Motor neuron (in vitro differentiated cells): ENCODE data around the gene ABCG1. TPM values are rescaled to one million over a fixed set of nuclear protein-coding genes. Genes with fewer than 3 reads are reported as not detected.
A peak's percentile ranks its signal among the peaks of the same experiment; 100 is the strongest.

ENCODE experiments used
- ATAC-seq, 8 experiments: fragments of 200-7000 bp; cut with Tn5 transposase; replicated peaks in 6 of 8; 2 replicates each; pipeline ENCODE4 v1.8.0; 2021; ENCODE audit warnings: mild to moderate bottlenecking in 8 of 8, moderate library complexity in 8 of 8
- H3K27ac ChIP-seq, 2 donors: fragments of 250-450 bp; sonication (Bioruptor Pico); 2 replicates each; pipeline ENCODE4 v1.9.0; 2021; ENCODE audit warnings: antibody characterized with exemption in 2 of 2, mild to moderate bottlenecking in 2 of 2, moderate library complexity in 1 of 2
- H3K4me1 ChIP-seq, 2 donors: fragments of 250-450 bp; sonication (Bioruptor Pico); replicated peaks in 1 of 2; 2 replicates each; pipeline ENCODE4 v1.6.1; 2021; ENCODE audit warnings: antibody characterized with exemption in 2 of 2, mild to moderate bottlenecking in 2 of 2, moderate library complexity in 1 of 2
- H3K4me3 ChIP-seq, 5 donors: fragments of 250-450 bp; sonication (Bioruptor Pico); 2 replicates each; pipeline ENCODE4 v1.9.0; 2021; ENCODE audit warnings: antibody characterized with exemption in 5 of 5, mild to moderate bottlenecking in 5 of 5, moderate library complexity in 4 of 5
- WGBS, 10 experiments: fragments of 450-650 bp; shearing (Covaris generic); methylation state at CpG; one replicate each; pipeline ENCODE4 v1.0.0; 2022; 5-methylcytosine and 5-hydroxymethylcytosine counted together
- in situ Hi-C, 9 experiments: fragments of 400-800 bp; cut with MboI; loops; one replicate each; pipeline ENCODE4 v1.15.0; 2021; ENCODE audit warnings: low sequenced_read_pairs in 9 of 9, low pct_unique_long_range_greater_than_20kb in 2 of 9; ENCODE audit not compliant: unreplicated experiment in 9 of 9
- total RNA-seq, 8 experiments: library from RNA; unstranded; fragments of 300-600 nt; gene quantifications; 2 replicates each; pipeline versions ENCODE4 v1.2.3 to v1.2.4, GENCODE V29; 2022

ABCG1 gene
- total RNA-seq, 8 experiments from 2014 or later = 0.36 to 26.7 (median 2.8) TPM

- in situ Hi-C loops = no loop called here
- H3K27ac ChIP-seq = no peak overlapping the region
- no peak overlapping the region for H3K4me3 ChIP-seq
- 20 to 100% (median 90%) methylated on average over 1 to 4 of the region's 15 CpGs; no CpG with 5 or more reads in 3 of the 10 experiments for WGBS, 10 experiments
- peaks cover 8 to 27% of the 10 kb centered on the region in 2 donors for H3K4me1 ChIP-seq
- no peak for ATAC-seq
Observed at GRCh38 chr21:42223826-42224575, 5.1 kb downstream of the ABCG1 start.

- Histone ChIP-seq H3K4me1 (peaks cover 8 to 27% of the 10 kb centered on the region in 2 donors), H3K27ac (no peak overlapping the region), H3K4me3 (no peak overlapping the region)
- in situ Hi-C loops = no loop called here
- WGBS, 10 experiments = 43 to 100% (median 76%) methylated on average over 2 to 4 of the region's 4 CpGs
- ATAC-seq = no peak
Observed at GRCh38 chr21:42225042-42225441, 6.1 kb downstream of the ABCG1 start.

DNA sequence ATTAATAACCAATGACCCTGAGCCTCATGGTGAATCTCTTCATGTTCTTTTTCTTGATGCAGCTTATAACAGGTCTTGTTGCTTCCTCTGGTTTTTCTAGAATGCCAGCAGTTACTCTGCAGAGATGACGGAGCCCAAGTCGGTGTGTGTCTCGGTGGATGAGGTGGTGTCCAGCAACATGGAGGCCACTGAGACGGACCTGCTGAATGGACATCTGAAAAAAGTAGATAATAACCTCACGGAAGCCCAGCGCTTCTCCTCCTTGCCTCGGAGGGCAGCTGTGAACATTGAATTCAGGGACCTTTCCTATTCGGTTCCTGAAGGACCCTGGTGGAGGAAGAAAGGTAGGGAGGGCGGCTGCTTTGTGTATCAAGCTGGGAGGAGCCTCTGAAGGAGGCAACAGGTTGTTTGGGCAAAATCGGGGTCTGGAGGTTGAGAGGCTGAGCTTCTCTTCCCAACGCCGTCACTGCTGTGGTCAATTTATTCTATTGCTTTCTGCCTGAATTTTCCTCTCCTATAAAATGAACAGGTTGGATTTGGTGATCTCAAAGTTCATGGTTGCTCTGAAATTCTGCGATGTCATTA is 6.7 kb downstream of the ABCG1 start:
- ATAC-seq = no peak
- WGBS, 10 experiments = 20 to 100% (median 86%) methylated on average over 1 to 10 of the region's 13 CpGs; no CpG with 5 or more reads in 1 of the 10 experiments
- in situ Hi-C loops = no loop called here
- Histone ChIP-seq H3K27ac (no peak overlapping the region), H3K4me3 (no peak overlapping the region), H3K4me1 (peaks cover 6 to 25% of the 10 kb centered on the region in 2 donors)

GRCh38 chr21:42226626-42227025 is 7.7 kb downstream of the ABCG1 start:
- ATAC-seq = no peak
- Histone ChIP-seq H3K4me1 (peaks cover 4 to 21% of the 10 kb centered on the region in 2 donors), H3K4me3 (no peak overlapping the region), H3K27ac (no peak overlapping the region)
- WGBS, 10 experiments = 0 to 88% (median 46%) methylated on average over 1 to 2 of the region's 2 CpGs; no CpG with 5 or more reads in 1 of the 10 experiments
- in situ Hi-C loops = no loop called here

DNA sequence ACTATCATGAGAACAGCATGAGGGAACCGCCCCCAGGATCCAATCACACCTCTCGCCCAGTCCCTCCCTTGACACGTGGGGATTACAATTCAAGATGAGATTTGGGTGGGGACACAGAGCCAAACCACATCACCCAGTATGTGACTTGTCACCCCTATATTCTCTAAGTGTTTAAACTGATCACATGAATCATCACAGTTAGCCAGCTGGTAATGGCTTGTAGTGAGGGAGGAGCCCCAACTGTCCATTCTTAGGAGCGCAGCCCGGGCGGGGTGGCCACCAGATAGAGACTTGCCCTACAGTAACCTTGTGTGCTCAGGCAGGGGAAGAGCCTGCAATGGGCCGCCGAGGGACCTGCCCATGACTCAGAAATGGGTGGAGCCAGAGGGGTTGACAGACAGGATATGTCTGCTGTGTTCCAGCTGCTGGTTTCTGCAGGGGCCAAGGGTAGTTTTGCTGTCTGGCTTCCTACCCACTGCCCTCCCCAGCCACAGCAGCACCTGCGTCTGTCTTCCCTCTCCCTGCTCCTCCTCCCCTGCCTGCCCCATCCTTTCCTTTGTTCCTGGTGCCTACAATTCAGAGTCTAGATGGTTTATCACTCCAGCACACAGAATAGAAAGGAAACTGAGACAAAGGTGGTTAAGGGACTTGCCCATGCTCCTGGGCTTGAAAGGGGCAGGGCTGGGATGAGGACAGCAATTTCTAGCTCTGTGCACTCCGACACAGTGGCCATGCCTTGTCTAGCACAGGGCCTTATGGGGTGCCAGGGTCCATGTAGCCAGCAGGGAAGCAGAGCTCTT is 9.2 kb downstream of the ABCG1 start:
- 13 to 100% (median 31%) methylated on average over 1 to 6 of the region's 10 CpGs; no CpG with 5 or more reads in 4 of the 10 experiments for WGBS, 10 experiments
- in situ Hi-C loops = no loop called here
- Histone ChIP-seq H3K4me1 (peaks cover 0 to 13% of the 10 kb centered on the region in 2 donors), H3K27ac (peak overlapping the region in 1 of 2 donors; percentile 75), H3K4me3 (no peak overlapping the region)
- peak; percentile 83 to 99 (median 97) for ATAC-seq

DNA sequence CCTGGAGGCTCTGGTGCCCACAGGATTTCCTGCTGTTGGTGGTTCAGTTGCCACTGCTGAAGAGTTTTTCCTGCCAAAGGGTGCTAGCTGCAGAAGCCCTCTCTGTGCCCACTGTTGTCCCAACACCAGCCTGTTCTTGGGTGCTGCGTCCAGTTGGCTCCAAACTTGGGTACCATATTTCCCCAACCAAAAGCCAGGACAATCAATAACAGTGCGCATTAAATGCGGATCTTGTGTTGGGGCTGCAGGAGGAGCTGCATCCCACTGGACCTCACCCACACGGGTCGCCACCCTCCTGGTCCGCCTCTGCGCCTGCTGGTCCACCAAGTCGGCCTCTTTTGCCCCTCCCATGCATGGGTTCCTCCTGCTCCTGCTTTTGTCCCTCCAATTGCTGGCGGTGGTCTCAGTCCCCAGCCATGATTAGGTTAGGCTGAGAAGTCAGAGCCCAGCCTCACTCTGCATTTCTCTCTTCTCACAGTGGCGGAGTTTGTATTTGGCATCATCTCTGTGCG is 9.8 kb downstream of the ABCG1 start:
- ATAC-seq = no peak
- in situ Hi-C loops = no loop called here
- Histone ChIP-seq H3K4me3 (no peak overlapping the region), H3K4me1 (peaks cover under 1 to 16% of the 10 kb centered on the region in 2 donors), H3K27ac (peak overlapping the region in 1 of 2 donors; percentile 75)
- 83 to 95% (median 88%) methylated on average over 2 to 10 of the region's 11 CpGs; no CpG with 5 or more reads in 3 of the 10 experiments for WGBS, 10 experiments

GRCh38 chr21:42229676-42230075 is 10.7 kb downstream of the ABCG1 start:
- Histone ChIP-seq H3K27ac (no peak overlapping the region), H3K4me1 (peaks cover 8 to 25% of the 10 kb centered on the region in 2 donors), H3K4me3 (no peak overlapping the region)
- no peak for ATAC-seq
- WGBS, 10 experiments = 63 to 100% (median 88%) methylated on average over 1 to 7 of the region's 7 CpGs; no CpG with 5 or more reads in 2 of the 10 experiments
- in situ Hi-C loops = no loop called here

- H3K27ac ChIP-seq = no peak overlapping the region
Observed at GRCh38 chr21:42230178-42230577, 11.2 kb downstream of the ABCG1 start.

DNA sequence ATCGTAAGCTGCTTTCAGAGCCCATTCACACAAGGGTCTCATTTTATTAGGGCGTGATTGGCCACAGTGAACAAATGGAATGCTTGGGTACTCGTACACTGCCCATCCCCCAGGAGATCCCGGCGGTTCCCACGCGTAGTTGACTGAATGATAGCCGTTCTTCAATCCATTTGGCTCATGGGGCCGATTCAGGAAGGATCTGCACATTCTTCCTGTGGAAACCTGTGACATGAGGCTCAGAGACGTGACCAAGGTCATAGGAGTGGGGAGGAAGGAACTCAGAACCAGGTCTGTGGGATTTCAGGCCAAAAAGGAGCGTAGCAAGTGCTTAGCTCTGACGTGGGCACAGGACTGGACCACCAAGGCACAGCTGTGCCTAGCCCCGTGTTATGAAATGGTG is 11.7 kb downstream of the ABCG1 start:
- in situ Hi-C loops = no loop called here
- no peak overlapping the region for H3K4me3 ChIP-seq
- ATAC-seq = no peak
- no peak overlapping the region for H3K27ac ChIP-seq
- H3K4me1 ChIP-seq = peaks cover 15 to 33% of the 10 kb centered on the region in 2 donors
- 47 to 100% (median 86%) methylated on average over 1 to 10 of the region's 13 CpGs; no CpG with 5 or more reads in 1 of the 10 experiments for WGBS, 10 experiments

More at GRCh38 chr21:42230178-42230577, 11.2 kb downstream of the ABCG1 start:
- Histone ChIP-seq H3K4me3 (no peak overlapping the region), H3K4me1 (peaks cover 11 to 29% of the 10 kb centered on the region in 2 donors)
- no peak for ATAC-seq
- WGBS, 10 experiments = 60 to 93% (median 80%) methylated on average over 1 to 4 of the region's 4 CpGs; no CpG with 5 or more reads in 4 of the 10 experiments
- in situ Hi-C loops = no loop called here

- in situ Hi-C loops = no loop called here
- no peak for ATAC-seq
- WGBS, 10 experiments = 42 to 100% (median 80%) methylated on average over 1 to 2 of the region's 2 CpGs; no CpG with 5 or more reads in 5 of the 10 experiments
- peaks cover 22 to 37% of the 10 kb centered on the region in 2 donors for H3K4me1 ChIP-seq
- H3K27ac ChIP-seq = no peak overlapping the region
- H3K4me3 ChIP-seq = no peak overlapping the region
Observed at GRCh38 chr21:42231756-42232155, 12.8 kb downstream of the ABCG1 start.

DNA sequence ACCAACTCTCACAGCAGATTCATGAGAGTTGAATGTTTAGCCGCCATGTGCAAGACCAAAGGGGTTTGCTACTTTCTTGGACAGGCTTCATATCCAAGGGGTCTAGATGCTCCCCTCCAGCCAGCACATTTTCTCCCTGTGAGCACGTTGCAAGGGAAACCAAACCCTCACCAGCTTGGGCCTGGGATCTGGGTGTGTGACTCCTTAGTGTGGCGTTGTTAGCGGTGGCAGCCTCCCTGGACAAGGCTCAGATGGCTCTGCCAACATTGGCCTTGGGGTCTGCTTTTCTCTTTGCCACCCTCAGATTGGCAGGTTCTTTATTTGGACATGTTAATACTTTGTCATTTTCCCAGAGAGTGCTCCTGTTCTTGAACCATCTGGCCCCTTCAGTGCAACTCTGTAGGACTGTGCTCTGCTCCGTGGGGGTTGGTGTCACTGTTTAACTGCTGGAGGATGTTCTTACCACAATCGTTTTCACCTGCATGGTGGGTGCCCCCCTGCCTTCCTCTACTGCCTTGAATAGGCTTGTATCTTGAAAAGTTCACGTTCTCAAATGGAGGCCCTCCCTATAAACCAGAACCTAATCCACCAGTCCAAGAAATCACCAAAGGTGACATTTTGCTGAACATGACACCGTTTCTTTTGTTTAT is 13.4 kb downstream of the ABCG1 start:
- H3K4me1 ChIP-seq = peaks cover 22 to 37% of the 10 kb centered on the region in 2 donors
- ATAC-seq = no peak
- no peak overlapping the region for H3K27ac ChIP-seq
- WGBS, 10 experiments = 29 to 100% (median 71%) methylated on average over 1 to 6 of the region's 8 CpGs
- H3K4me3 ChIP-seq = no peak overlapping the region
- in situ Hi-C loops = no loop called here
